Measurements from ENCODE around the gene KPNA3.
A peak's percentile ranks its signal among the peaks of the same experiment; 100 is the strongest.
"Not testable (repeated sequence)": the region's sequence is repeated elsewhere in the genome, so short reads cannot be mapped to it uniquely, and the experiment has no call there.

Gene KPNA3

GRCh38 chr13:49821216-49822009, 28.9 kb upstream of the KPNA3 start:
- Mint-ChIP-seq H3K4me1 (ENCODE audit: low read depth in 2 of 2) (no peaks in the 10 kb centered on the region), H3K27me3 (peaks cover 60 to 79% of the 10 kb centered on the region in 2 donors), H3K36me3 (ENCODE audit: insufficient read depth) (no peaks in the 10 kb centered on the region), H3K9me3 (no peaks in the 10 kb centered on the region), H3K27ac (no peak overlapping the region), H3K4me3 (no peak overlapping the region)
- DNase-seq (no peak), ATAC-seq (replicated peaks) (no peak)

GRCh38 chr13:49820591-49821215, 28.2 kb upstream of the KPNA3 start:
- Mint-ChIP-seq H3K4me1 (ENCODE audit: low read depth in 2 of 2) (no peaks in the 10 kb centered on the region), H3K27me3 (peaks cover 54 to 75% of the 10 kb centered on the region in 2 donors), H3K9me3 (no peaks in the 10 kb centered on the region), H3K4me3 (no peak overlapping the region), H3K36me3 (ENCODE audit: insufficient read depth) (no peaks in the 10 kb centered on the region), H3K27ac (no peak overlapping the region)
- DNase-seq, result no peak
- ATAC-seq (replicated peaks), result no peak

DNA sequence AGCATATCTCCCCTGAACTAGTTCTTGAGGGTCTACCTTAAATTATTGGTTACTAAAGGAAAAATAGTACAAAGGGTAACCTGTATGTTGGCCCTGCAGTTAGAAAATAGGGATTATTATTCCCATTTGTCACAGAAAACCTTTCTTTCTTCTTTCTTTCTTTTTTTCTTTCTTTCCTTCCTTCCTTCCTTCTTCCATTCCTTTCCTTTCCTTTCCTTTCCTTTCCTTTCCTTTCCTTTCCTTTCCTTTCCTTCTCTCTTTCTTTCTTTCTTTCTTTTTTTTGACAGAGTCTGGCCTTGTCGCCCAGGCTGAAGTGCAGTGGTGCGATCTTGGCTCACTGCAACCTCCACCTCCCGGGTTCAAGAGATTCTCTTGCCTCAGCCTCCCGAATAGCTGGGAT, 23.6 kb upstream of the KPNA3 start:
- not testable (repeated sequence) for H3K27ac Mint-ChIP-seq; H3K9me3 Mint-ChIP-seq; H3K4me1 Mint-ChIP-seq (ENCODE audit: low read depth in 2 of 2); DNase-seq; ATAC-seq (replicated peaks); H3K4me3 Mint-ChIP-seq; H3K36me3 Mint-ChIP-seq (ENCODE audit: insufficient read depth)
- peaks cover 43 to 64% of the 10 kb centered on the region in 2 donors for H3K27me3 Mint-ChIP-seq

DNA sequence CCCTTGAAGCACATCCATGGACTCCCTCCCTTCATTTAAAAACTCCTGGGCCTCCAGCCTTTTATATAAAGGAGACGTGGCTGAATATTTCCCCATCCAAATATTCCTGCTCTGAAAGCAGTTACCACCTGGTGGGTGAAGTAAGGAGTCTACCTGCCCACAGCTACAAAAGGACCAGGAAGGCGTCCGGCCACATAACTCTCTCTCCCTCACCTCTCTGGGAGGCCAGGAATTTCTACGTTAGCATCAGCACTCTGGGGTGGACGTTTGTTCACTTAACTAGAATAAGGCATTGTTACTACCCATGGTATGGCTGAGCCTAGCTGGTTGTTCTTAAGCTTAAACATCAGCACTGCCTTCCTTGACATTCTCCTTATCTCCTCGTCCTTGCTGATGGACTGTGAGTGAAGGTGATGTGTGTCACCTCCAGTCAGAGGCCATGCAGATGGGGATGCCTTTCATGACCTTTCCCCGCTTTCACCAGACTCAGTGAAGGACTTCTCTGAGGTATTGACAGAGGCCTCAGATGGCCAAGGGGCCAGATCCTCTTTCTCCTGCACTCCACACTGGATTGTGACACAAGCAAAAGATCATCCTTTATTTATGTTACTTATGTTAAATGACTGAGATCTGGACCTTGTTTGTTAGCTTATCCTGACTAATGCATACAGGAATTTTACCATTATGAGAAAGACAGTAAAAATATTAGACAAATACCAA, 22.2 kb upstream of the KPNA3 start:
- H3K27ac Mint-ChIP-seq, result no peak overlapping the region
- H3K9me3 Mint-ChIP-seq, result no peaks in the 10 kb centered on the region
- no peaks in the 10 kb centered on the region for H3K36me3 Mint-ChIP-seq (ENCODE audit: insufficient read depth)
- H3K4me3 Mint-ChIP-seq, result no peak overlapping the region
- H3K27me3 Mint-ChIP-seq, result peaks cover 49 to 68% of the 10 kb centered on the region in 2 donors
- H3K4me1 Mint-ChIP-seq (ENCODE audit: low read depth in 2 of 2), result no peaks in the 10 kb centered on the region
- no peak for DNase-seq
- ATAC-seq (replicated peaks), result no peak

DNA sequence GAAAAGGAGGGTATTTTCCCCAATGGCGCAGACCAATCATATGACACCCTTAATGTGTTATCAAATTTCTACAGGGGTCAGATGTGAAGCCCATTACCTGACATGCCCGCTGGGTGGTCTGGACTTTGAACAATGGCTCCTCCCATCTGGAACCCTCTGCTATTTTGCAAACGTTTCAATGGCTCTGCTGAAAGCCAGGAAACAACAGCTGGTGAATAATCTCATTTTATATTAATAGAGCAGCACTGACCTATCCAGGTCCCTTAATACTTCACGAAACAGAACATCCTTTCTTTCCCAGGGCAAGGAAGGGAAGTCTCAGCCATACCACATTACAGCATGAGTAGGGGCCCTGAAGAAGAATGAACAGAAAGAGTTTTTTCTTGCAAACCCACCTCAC, 20.3 kb upstream of the KPNA3 start:
- H3K27me3 Mint-ChIP-seq, result peaks cover 59 to 75% of the 10 kb centered on the region in 2 donors
- H3K9me3 Mint-ChIP-seq, result no peaks in the 10 kb centered on the region
- H3K36me3 Mint-ChIP-seq (ENCODE audit: insufficient read depth), result no peaks in the 10 kb centered on the region
- DNase-seq, result no peak
- H3K27ac Mint-ChIP-seq, result no peak overlapping the region
- no peak for ATAC-seq (replicated peaks)
- H3K4me3 Mint-ChIP-seq, result no peak overlapping the region
- H3K4me1 Mint-ChIP-seq (ENCODE audit: low read depth in 2 of 2), result no peaks in the 10 kb centered on the region

DNA sequence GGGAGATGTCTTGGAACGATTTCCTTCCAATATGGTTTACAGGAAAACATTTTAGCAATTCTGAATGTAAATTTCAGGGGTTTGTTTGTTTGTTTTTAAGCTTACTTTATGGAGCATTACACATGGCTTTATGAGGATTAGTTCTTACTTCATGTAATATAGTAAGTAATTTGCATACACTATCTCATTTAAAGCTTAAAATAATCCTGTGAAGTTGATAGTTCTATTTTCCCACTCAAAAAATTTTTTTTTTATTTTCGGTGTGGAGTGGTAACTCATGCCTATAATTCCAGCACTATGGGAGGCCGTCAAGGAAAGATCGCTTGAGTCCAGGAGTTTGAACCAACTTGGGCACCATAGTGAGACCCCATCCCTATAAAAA, 19.0 kb upstream of the KPNA3 start:
- no peaks in the 10 kb centered on the region for H3K4me1 Mint-ChIP-seq (ENCODE audit: low read depth in 2 of 2)
- ATAC-seq (replicated peaks) (no peak), DNase-seq (no peak)
- H3K36me3 Mint-ChIP-seq (ENCODE audit: insufficient read depth), result no peaks in the 10 kb centered on the region
- peaks cover 59 to 70% of the 10 kb centered on the region in 2 donors for H3K27me3 Mint-ChIP-seq
- H3K4me3 Mint-ChIP-seq, result no peak overlapping the region
- no peaks in the 10 kb centered on the region for H3K9me3 Mint-ChIP-seq
- no peak overlapping the region for H3K27ac Mint-ChIP-seq

DNA sequence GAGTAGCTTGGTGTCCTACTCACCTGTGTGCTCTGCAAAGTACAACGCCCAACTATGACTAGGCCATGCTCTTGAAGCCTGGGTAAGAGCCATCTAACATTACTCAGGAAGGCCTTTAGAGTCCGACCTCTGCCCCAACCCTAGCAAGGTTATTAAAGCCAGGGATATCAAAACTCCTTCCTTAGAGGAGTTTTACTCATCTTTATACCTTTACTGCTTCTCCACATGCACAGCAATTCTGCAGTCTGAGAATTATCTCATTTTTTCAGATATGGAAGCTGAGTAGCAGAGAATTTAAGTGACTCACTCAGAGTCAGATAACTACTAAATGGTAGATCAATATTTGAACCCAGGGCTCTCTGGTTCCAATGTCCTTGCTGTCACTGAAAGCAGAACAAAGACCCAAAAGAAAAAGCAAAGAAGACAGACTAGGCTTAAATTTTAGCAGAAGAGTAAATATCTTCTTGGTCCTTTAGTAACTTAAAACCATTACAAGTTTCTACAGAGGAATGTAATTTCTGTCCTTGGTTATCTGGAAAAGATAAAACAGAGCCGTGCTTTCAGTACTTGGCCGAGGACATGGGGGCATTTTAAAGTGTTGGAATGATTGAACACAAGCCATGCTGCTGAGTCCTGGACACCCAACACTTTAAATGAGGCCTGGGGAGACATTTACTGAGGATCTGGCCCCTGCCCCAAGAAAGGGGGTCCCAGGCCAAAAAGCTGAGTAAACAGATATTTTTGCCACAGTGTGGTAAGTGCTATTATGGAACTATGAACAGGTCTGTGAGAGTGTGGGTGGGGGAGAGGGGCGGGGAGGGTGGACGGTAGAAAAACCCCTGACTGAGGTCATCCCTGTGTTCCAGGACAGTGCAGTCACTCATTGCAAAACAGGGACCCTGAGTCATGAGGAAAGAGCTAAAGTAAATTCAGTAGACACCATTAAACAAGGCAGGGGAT, 18.4 kb upstream of the KPNA3 start:
- Mint-ChIP-seq H3K27me3 (peaks cover 63 to 76% of the 10 kb centered on the region in 2 donors), H3K9me3 (no peaks in the 10 kb centered on the region), H3K4me3 (no peak overlapping the region), H3K27ac (no peak overlapping the region), H3K4me1 (ENCODE audit: low read depth in 2 of 2) (no peaks in the 10 kb centered on the region), H3K36me3 (ENCODE audit: insufficient read depth) (no peaks in the 10 kb centered on the region)
- DNase-seq, result no peak
- no peak for ATAC-seq (replicated peaks)

DNA sequence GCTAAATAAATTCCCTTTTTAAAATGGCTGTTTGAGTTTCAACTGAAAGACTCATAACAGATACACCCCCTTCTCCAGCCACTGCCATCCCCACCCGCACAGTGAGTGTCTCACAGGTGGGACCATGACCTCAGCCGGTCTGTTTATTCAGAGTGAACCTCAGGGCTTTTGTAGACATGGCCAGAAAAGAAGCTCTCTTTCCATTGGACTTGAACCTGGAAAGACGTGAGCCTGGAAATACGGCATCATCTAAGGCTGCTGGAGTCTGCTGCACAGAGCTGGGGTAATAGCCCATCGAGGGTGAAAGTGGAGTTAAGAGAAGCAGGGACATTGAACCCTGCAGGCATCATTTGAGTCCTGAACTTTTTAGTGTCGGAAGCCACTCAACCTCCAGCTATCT, 15.2 kb upstream of the KPNA3 start:
- H3K4me1 Mint-ChIP-seq (ENCODE audit: low read depth in 2 of 2), result no peaks in the 10 kb centered on the region

GRCh38 chr13:49806126-49806536, 13.6 kb upstream of the KPNA3 start:
- no peak overlapping the region for H3K27ac Mint-ChIP-seq
- no peak for DNase-seq
- no peaks in the 10 kb centered on the region for H3K9me3 Mint-ChIP-seq
- H3K27me3 Mint-ChIP-seq, result peaks cover 58% of the 10 kb centered on the region in 2 donors
- H3K4me3 Mint-ChIP-seq, result no peak overlapping the region
- no peaks in the 10 kb centered on the region for H3K36me3 Mint-ChIP-seq (ENCODE audit: insufficient read depth)
- H3K4me1 Mint-ChIP-seq (ENCODE audit: low read depth in 2 of 2), result no peaks in the 10 kb centered on the region
- ATAC-seq (replicated peaks), result no peak

More for the DNA sequence above, 15.2 kb upstream of the KPNA3 start:
- DNase-seq (no peak), ATAC-seq (replicated peaks) (no peak)
- Mint-ChIP-seq H3K9me3 (no peaks in the 10 kb centered on the region), H3K36me3 (ENCODE audit: insufficient read depth) (no peaks in the 10 kb centered on the region), H3K4me3 (no peak overlapping the region), H3K27me3 (peaks cover 57% of the 10 kb centered on the region in 2 donors), H3K27ac (no peak overlapping the region)

DNA sequence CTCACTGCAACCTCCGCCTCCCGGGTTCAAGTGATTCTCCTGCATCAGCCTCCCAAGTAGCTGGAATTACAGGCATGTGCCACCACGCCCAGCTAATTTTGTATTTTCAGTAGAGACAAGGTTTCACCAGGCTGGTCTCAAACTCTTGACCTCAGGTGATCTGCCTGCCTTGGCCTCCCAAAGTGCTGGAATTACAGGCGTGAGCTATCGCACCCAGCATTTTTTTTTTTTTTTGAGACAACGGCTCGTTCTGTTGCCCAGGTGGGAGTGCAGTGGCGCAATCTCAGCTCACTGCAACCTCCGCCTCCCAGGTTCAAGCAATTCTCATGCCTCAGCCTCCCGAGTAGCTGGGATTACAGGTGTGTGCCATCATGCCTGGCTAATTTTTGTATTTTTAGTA, 10.6 kb upstream of the KPNA3 start:
- H3K27ac Mint-ChIP-seq, H3K4me3 Mint-ChIP-seq, H3K9me3 Mint-ChIP-seq: not testable (repeated sequence)

GRCh38 chr13:49802426-49802825, 9.9 kb upstream of the KPNA3 start:
- DNase-seq (no peak), ATAC-seq (replicated peaks) (no peak)
- Mint-ChIP-seq H3K27me3 (peaks cover 21 to 23% of the 10 kb centered on the region in 2 donors), H3K4me1 (ENCODE audit: low read depth in 2 of 2) (no peaks in the 10 kb centered on the region), H3K36me3 (ENCODE audit: insufficient read depth) (no peaks in the 10 kb centered on the region), H3K27ac (peak overlapping the region in 1 of 2 donors; percentile 18), H3K4me3 (no peak overlapping the region), H3K9me3 (no peaks in the 10 kb centered on the region)

More for the DNA sequence above, 10.6 kb upstream of the KPNA3 start:
- not testable (repeated sequence) for ATAC-seq (replicated peaks); H3K4me1 Mint-ChIP-seq (ENCODE audit: low read depth in 2 of 2); DNase-seq; H3K36me3 Mint-ChIP-seq (ENCODE audit: insufficient read depth)
- peaks cover 27 to 29% of the 10 kb centered on the region in 2 donors for H3K27me3 Mint-ChIP-seq

- peaks cover 23 to 37% of the 10 kb centered on the region in 2 donors for H3K4me1 Mint-ChIP-seq (ENCODE audit: low read depth in 2 of 2)
- peak; percentile 38 to 41 (median 40) for DNase-seq
- H3K9me3 Mint-ChIP-seq, result no peaks in the 10 kb centered on the region
- ATAC-seq (replicated peaks), result peak; percentile 11
- H3K27ac Mint-ChIP-seq, result peak overlapping the region; percentile 89 to 94
- H3K27me3 Mint-ChIP-seq, result peaks cover 0 to 11% of the 10 kb centered on the region in 2 donors
- H3K36me3 Mint-ChIP-seq (ENCODE audit: insufficient read depth), result peaks cover 16% of the 10 kb centered on the region
- H3K4me3 Mint-ChIP-seq, result peak overlapping the region; percentile 83 to 89
Measured at GRCh38 chr13:49791711-49792549, 552 bp downstream of the KPNA3 start.
